NCI-H2196 (cell line): ENCODE data around the gene SUSD3.

Experiments used
- DNase-seq: peaks from one replicate; lab custom pipeline; 2025; ENCODE audit not compliant: unreplicated experiment; lab: John Stamatoyannopoulos, UW

Gene SUSD3

DNA sequence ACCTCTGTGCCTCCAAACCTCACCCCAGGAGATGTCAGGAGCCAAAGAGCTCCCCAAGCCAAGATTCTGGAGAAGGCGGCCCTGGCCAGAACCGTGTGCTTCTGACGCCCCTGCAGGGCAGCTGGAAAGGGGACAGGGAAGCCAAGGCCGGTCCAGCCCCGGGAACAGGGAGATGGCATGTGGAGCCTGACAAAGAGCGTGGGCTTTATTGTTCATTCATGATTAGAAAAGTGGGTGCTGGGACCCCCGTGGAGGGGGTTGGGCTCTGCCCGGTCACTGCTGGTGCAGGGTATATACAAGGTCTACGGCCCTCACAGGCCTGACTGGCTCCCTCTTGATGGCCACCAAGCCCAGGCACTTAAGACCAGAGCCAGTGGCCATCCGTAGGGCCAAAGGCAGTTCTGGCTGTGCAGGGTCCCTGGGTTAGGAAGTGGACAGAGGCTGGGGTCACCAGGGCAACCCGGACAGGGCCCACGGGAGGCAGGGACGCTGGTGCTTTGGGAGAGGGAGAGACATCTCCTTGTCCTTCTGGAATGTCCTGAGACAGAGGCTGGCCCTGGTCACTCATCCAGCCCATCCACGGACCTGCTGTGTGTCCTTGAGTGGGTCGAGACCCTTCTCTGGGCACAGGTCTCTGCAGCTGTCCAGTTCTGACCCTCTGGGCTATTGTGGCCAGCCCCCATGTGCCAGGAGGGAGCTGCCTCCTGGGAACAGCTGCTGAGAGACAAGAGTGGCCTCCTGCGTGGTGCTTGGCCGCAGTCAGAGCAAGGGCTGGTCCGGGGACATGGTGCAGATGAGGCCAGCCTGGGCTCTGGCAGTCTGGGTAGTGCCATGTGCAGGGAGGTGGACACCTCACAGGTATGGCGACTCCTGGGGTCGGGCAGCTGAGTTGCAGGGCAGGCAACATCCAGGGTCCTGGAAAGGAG lies 63.1 kb downstream of the SUSD3 start:
- DNase-seq = no peak

GRCh38 chr9:93122721-93123221 lies 64.3 kb downstream of the SUSD3 start:
- no peak for DNase-seq

DNA sequence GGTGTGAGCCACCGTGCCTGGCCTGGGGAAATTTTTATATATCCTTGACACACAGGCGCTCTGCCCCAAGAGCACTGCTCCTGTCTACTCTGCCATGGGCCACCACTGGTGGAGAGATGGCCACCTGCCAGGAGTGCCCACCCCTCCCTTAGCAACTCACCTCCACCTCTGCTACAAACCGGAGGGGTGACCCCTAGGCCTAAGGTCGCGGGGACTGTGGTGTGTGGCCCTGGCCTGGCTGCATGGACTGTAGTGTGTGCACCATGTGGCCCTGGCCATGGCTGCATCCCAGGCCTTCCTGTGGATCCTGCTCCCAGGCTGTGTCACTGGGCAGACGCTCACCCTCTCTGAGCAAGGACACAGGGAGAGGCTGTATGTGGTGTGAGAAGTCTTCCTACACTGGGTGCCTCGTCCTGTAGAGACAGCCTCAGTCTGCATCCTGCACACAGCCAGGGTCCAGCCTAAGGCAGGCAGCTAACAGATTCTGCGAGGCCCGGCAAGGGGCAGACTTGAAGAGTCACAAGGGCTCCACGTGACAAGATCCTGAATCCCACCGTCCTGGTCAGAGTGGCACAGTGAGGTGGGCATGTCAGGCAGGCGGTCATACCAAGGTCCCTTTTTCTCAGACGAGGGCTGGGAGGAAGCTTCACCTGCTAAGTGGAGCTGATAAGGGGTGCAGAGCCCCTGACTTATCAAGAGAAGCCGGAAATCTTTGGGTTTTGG lies 65.2 kb downstream of the SUSD3 start:
- no peak for DNase-seq

DNA sequence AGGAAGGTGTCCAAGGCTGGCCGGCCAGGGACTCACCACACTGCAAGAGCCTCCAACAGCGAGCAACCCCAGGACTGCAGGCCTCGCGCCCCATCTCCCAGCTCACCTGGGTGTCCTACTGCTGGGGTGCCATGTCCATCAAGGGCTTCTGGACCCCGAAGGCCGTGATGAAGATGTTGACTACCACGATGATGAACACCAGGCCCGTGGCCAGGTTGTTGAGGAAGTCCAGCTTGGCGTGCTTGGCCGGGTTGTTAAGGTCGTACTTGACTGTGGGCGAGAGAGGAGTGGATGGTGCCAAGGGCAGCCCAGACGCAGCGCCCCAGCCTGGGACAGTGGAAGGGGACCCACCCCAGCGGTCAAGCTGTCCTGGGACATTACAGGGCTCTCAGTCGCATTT lies 66.3 kb downstream of the SUSD3 start:
- no peak for DNase-seq

GRCh38 chr9:93125331-93125894 lies 66.9 kb downstream of the SUSD3 start:
- no peak for DNase-seq

DNA sequence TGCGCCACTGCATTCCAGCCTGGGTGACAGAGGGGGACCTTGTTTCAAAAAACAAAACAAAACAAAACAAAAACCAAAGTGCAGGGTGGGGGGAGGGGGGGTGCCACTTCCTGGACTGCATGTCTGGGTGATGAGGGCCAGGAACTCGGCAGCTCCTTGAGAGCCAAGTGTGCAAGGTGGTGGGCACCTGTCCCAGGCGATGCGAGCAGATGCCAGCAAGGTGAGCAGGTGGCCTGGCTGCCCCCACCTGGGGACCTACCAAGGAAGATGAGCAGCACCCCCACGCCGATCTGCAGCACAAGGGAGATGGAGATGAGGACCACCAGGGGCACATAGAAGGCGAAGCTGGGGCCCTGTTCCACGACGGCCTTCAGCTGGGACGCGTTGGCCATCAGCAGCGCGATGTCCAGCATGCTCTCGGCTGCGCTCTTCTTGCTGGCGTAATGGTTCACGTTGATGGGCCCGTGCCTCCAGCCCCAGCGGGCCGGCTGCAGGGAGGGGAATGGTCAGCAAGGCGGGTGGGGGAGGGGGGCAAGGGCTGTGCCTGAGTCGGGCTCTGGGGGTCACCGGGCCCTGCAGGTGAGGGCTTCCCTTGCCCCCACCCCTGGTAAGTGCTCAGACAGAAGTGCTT lies 67.8 kb downstream of the SUSD3 start:
- DNase-seq = no peak

DNA sequence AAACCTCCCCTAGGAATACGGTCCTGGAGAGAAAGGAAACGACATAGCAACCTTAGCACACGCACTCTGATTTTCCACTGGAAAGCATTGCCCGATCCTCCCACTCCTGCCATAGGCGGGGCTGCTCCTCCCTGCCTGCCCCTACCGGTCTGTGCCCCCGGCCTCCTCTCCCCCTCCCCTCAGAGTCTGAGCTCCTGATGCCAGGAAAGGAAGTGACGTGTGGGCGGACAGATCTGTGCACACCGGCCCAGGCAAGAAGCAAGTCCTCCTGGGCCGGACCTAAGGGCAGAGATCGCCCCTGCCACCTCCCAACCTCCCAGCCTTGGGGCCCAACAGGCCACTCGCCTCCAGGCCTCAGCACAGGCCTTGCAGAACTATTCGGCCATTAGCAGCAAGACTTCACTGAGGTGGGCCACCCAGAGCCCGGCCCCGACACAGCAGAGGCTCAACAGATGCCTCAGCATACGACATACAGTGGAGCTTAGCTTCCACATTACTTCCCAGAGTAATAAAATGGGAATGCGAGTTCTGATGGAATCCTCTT lies 68.4 kb downstream of the SUSD3 start:
- no peak for DNase-seq

DNA sequence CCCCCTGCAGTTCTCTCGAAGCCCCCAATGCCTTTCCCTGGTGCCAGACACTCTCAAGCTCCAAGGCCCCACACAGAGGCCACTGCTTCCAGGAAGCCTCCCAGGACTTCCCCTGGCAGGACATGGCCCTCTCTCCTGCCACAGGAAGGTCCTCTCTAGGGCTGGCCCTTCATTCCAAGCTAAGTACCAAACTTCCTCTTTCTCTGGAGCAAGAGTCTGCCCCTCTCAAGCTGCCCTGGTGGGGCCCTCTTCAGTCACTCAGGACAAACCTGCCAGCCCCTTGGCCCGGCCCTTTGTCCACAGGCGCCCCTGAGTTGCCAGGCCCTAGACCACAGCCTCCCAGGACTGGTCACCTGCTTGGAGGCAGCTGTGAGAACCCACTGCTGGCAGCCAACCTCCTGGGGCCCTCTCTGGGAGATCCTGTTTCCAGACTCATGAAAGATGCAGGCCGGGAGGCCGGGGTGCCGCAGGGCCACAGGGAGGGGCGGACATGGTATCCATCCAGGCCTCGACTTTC lies 69.0 kb downstream of the SUSD3 start:
- no peak for DNase-seq

DNA sequence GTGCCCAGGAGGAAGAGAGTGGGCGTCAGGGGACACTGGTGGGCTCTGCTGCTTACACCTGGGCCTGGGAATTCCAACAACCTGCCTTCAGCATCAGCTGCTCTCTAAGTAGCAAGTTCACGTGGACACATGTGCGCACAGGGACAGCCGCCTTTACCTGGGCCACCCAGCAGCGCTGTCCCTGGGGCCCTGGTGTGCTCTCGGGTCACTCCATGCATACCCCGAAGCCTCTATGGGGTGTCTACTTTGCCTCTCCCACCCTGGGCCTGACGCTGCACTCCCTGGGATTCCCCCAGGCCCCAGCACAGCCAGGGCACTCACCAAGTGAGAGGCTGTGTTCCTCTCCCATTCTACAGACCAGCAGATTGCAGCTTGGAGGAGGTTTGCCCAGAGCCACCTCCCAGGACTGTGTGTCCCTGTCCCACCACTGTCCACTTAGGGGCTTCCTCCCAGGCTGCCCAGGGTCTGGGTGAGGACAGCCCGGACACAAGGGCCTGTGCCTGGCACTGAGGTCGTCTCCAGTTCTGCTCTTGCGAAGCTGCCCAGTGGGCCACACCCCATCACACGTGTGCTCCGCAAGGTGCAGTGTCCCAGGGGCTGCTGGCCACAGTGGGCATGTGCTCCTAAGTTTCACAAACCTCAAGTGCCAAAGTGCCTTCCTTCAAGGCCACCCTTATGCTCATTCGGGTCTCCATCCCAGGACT lies 69.7 kb downstream of the SUSD3 start:
- no peak for DNase-seq

GRCh38 chr9:93128715-93129224 lies 70.3 kb downstream of the SUSD3 start:
- DNase-seq = no peak

DNA sequence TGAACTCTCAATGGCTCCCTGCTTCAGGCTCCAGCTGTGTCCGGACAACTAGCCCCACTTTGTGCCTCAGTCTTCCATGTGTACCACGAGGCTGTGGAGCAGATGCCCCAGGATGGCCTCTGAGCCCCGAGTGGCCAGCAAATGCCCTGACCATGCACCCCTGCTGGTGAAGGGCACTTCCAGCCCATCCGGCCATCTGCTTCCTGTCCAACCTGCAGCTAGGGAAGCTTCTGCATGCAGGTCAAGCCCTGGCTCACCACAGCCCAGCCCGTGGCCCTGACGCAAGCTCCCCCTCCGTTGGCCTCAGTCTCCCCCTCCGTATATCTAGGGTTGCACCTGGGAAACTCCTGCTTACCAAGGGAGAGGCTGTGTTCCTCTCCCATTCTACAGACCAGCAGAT lies 70.8 kb downstream of the SUSD3 start:
- no peak for DNase-seq

GRCh38 chr9:93129691-93130500 lies 71.4 kb downstream of the SUSD3 start:
- DNase-seq = no peak

DNA sequence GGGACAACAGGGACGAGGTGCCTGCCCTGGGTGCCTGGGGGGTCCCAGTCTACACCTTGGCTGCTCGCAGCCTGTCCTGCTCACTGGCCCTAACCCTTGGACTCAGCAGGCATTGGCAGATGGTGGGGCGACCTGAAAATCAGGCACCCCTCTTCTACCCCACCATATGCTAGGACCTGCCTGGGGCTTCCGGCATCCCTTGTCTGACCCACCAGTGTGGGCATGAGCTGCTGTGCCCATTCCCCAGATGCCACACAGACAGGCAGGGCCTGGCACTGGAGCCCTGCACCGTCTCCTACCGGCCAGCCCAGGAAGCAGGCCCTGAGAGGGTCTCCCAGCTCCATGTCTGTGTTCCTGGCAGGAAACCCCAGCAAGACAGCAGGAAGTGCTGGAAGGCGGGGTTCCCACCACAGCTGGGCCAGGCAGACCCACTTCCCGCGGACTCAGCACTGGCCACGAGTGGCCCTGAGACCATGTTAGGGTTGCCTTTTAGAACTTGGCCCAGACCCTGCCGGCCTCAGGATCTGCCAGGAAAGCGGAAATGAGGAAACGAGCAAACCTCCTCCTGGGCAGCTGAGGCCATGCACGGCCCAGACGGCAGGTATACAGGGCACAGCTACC lies 72.5 kb downstream of the SUSD3 start:
- no peak for DNase-seq

GRCh38 chr9:93131599-93132286 lies 73.2 kb downstream of the SUSD3 start:
- DNase-seq = no peak

- DNase-seq = peak; percentile 76
Measured at GRCh38 chr9:93132287-93132927, 73.9 kb downstream of the SUSD3 start.

- peak; percentile 26 for DNase-seq
Measured at GRCh38 chr9:93132946-93133680, 74.6 kb downstream of the SUSD3 start.

GRCh38 chr9:93133681-93134014 lies 75.1 kb downstream of the SUSD3 start:
- peak; percentile 53 for DNase-seq
